ENCODE results near the gene NSG1. TPM values are rescaled to one million over a fixed set of nuclear protein-coding genes. Genes with fewer than 3 reads are reported as not detected.

The NSG1 gene
- total and polyA plus RNA-seq, 9 of the 15 experiments (the other 6 are each of a cell fraction or from before 2014, with no cell fraction given): not detected

GRCh38 chr4:4419896-4420295, 33.0 kb downstream of the NSG1 start:
- intact Hi-C loops (cut with micrococcal nuclease): no loop called here
- WGBS (ENCODE audit: insufficient coverage, low coverage, missing lambda C conversion rate): 87% methylated on average over 12 of the region's 12 CpGs

GRCh38 chr4:4420421-4420820, 33.5 kb downstream of the NSG1 start:
- H3K27ac ChIP-seq (ENCODE audit: extremely low read depth, low read depth, low read length): no peak overlapping the region
- WGBS (ENCODE audit: insufficient coverage, low coverage, missing lambda C conversion rate): 90% methylated on average over 12 of the region's 12 CpGs
- FAIRE-seq: no peak
- H3K79me2 ChIP-seq (ENCODE audit: control insufficient read depth, insufficient read depth, low read length): no peaks in the 10 kb centered on the region
- H3K4me1 ChIP-seq (replicated peaks in 1 of 2; ENCODE audit: control insufficient read depth in 2 of 2, insufficient read depth in 2 of 2, low read length in 2 of 2): peaks cover 0 to 4% of the 10 kb centered on the region in 2 experiments; a peak in 2 of 5 replicates
- H3K9ac ChIP-seq (ENCODE audit: insufficient read depth in 1 of 2, low read depth in 2 of 2, low read length in 2 of 2): no peak overlapping the region
- CTCF ChIA-PET (ENCODE audit: low intra/inter-chr PET ratio): no interaction called here
- H3K27me3 ChIP-seq (ENCODE audit: control insufficient read depth in 2 of 2, insufficient read depth in 2 of 2, low read length in 2 of 2): peaks cover 0 to 9% of the 10 kb centered on the region in 2 experiments; a peak in 2 of 5 replicates
- H3K4me2 ChIP-seq (ENCODE audit: insufficient read depth, low read length): no peak overlapping the region
- intact Hi-C loops (cut with micrococcal nuclease) (no loop called here), in situ Hi-C loops (cut with MboI) (no loop called here)
- no peaks in the 10 kb centered on the region for H3K9me3 ChIP-seq (replicated peaks; ENCODE audit: control insufficient read depth, insufficient read depth, low read depth, low read length)
- peaks cover 37% of the 10 kb centered on the region; the same call in 2 of the 3 replicates for H3K36me3 ChIP-seq (ENCODE audit: control insufficient read depth, insufficient read depth, low read length)
- H4K20me1 ChIP-seq (replicated peaks; ENCODE audit: control insufficient read depth, insufficient read depth, low read length): no peaks in the 10 kb centered on the region; the same call in 1 of the 2 replicates
- no peak for DNase-seq (ENCODE audit: extremely low read depth in 1 of 4, low spot score in 3 of 4)
- BruUV-seq (replicated peaks): no TSS peak
- POLR2A ChIA-PET: interaction anchor here (0.6 kb wide), 1 partner anchor 15 kb away, joined by 3 read pairs; no protein-coding TSS in a partner anchor
- no peak overlapping the region for H2AFZ ChIP-seq (ENCODE audit: low read depth, low read length)
- no peak for ATAC-seq
- H3K9me1 ChIP-seq (ENCODE audit: control insufficient read depth, insufficient read depth, low read length): no peaks in the 10 kb centered on the region
- no peak overlapping the region for H3K4me3 ChIP-seq
- TF ChIP-seq DMBX1 (CRISPR knock-in tag; IDR thresholded peaks at IDR 0.05; ENCODE audit: borderline replicate concordance) (no peak), SIRT6 (IDR thresholded peaks at IDR 0.05; ENCODE audit: low read depth, low read length) (no peak), ARID2 (IDR thresholded peaks at IDR 0.05) (no peak), NBN (IDR thresholded peaks at IDR 0.05; ENCODE audit: low read depth) (no peak), TCF7L2 (IDR thresholded peaks at IDR 0.05; ENCODE audit: low read depth, low read length) (no peak), ELF4 (CRISPR knock-in tag; IDR thresholded peaks at IDR 0.05) (no peak)

More at GRCh38 chr4:4419896-4420295, 33.0 kb downstream of the NSG1 start:
- no peaks in the 10 kb centered on the region for H3K79me2 ChIP-seq (ENCODE audit: control insufficient read depth, insufficient read depth, low read length)
- no peaks in the 10 kb centered on the region; the same call in 1 of the 2 replicates for H4K20me1 ChIP-seq (replicated peaks; ENCODE audit: control insufficient read depth, insufficient read depth, low read length)
- H3K36me3 ChIP-seq (ENCODE audit: control insufficient read depth, insufficient read depth, low read length): peaks cover 37% of the 10 kb centered on the region; the same call in 2 of the 3 replicates
- peaks cover 0 to 6% of the 10 kb centered on the region in 2 experiments; a peak in 2 of 5 replicates for H3K4me1 ChIP-seq (replicated peaks in 1 of 2; ENCODE audit: control insufficient read depth in 2 of 2, insufficient read depth in 2 of 2, low read length in 2 of 2)
- ChIA-PET POLR2A (no interaction called here), CTCF (ENCODE audit: low intra/inter-chr PET ratio) (no interaction called here)
- BruUV-seq (replicated peaks): no TSS peak
- peaks cover 0 to 14% of the 10 kb centered on the region in 2 experiments; a peak in 2 of 5 replicates for H3K27me3 ChIP-seq (ENCODE audit: control insufficient read depth in 2 of 2, insufficient read depth in 2 of 2, low read length in 2 of 2)
- H3K9me3 ChIP-seq (replicated peaks; ENCODE audit: control insufficient read depth, insufficient read depth, low read depth, low read length): no peaks in the 10 kb centered on the region
- H3K4me3 ChIP-seq: no peak overlapping the region
- in situ Hi-C loops (cut with MboI): no loop called here
- no peak for ATAC-seq
- no peaks in the 10 kb centered on the region for H3K9me1 ChIP-seq (ENCODE audit: control insufficient read depth, insufficient read depth, low read length)
- no peak overlapping the region for H2AFZ ChIP-seq (ENCODE audit: low read depth, low read length)
- TF ChIP-seq HOXB6 (CRISPR knock-in tag; IDR thresholded peaks at IDR 0.05; ENCODE audit: borderline replicate concordance): no peak
- no peak for TF ChIP-seq ZNF140 (CRISPR knock-in tag; IDR thresholded peaks at IDR 0.05)
- TF ChIP-seq USF1 (CRISPR knock-in tag; IDR thresholded peaks at IDR 0.05): no peak
- H3K9ac ChIP-seq (ENCODE audit: insufficient read depth in 1 of 2, low read depth in 2 of 2, low read length in 2 of 2): no peak overlapping the region
- FAIRE-seq: no peak
- H3K4me2 ChIP-seq (ENCODE audit: insufficient read depth, low read length): no peak overlapping the region
- no peak overlapping the region for H3K27ac ChIP-seq (ENCODE audit: extremely low read depth, low read depth, low read length)
- DNase-seq (ENCODE audit: extremely low read depth in 1 of 4, low spot score in 3 of 4): no peak
